Measurements from ENCODE around the gene F13A1.

Gene F13A1

GRCh38 chr6:6239598-6240581, 80.6 kb downstream of the F13A1 start:
- FAIRE-seq = no peak

DNA sequence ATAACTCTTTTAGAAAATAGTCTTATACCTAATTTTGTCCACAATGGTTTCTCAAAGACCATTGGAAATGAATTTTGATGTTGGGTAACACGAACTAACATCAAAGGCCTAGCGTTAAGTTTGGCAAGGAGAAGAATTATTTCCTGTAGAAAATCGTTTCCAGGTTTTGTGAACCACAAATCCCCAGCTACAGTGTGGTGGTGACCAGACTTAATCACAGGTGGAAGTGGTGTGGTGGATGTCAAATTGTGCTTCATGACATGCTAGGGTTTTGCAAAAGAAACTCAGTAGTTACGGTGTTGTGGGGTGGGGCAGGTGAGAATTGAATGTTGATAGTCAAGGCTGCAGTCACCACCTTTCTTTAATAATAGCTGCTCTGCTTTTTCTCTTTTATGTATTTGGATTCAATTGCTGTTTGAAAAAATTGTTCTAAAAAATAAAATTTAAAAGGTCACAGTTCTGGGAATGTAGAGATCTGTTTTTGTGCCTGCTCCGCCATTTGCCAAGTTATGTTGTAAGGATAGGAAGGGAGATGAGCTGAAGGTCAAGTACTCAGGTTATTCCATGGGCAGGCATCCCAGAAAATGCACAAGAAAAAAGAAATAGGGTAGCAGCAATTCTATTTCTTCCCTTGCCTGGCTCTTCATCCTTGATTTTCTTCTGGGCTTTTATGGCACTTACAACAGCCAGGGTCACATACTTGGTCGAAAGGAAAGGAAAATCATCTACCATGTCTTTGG, 83.6 kb downstream of the F13A1 start:
- no peak for FAIRE-seq

DNA sequence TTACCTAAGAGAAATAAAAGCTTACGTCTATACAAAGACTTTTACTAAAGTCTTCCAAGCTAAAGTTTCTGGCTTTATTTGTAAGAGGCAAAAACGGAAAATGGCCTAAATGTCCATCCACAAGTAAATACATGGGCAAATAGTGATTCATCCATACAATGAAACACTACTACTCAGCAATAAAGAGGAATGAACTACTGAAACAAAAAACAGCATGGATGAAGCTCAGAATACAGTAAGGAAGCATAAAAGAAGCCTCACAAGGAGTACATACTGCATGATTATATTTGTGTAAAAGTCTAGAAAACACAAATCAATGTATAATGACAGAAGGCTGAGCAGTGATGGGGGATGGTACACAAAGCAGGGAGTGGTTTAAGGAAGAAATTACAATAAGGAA, 84.7 kb downstream of the F13A1 start:
- no peak for FAIRE-seq

DNA sequence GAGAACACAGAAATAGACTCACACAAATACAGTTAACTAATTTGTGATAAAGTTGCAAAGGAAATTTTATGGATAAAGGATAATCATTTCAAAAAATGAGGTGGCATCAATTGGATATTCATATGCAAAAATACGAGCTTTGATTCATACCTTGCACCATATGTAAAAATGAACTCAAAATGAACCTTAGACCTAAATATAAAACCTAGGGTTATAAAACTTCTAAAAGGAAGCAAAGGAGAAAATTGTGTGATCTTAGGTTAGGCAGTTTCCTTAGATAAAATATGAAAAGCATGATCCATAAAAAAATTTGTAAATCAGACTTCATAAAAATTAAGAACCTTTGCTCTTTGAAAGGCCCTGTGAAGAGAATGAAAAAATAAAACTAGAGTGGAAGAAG, 85.5 kb downstream of the F13A1 start:
- FAIRE-seq = no peak

DNA sequence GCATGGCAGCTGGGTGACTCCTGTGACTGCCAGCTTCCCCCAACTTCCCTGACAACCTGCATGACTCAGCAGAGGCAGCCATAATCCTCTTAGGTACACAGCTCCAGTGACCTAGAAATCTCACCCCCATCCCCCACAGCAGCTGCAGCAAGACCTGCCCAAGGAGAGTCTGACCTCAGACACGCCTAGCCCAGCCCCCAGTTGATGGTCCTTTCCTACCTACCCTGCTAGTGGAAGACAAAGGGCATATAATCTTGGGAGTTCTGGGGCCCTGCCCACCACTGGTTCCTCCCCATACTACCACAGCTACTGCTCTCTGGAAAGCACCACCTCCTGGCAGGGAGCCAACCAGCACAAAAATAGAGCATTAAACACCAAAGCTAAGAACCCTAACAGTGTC, 90.2 kb downstream of the F13A1 start:
- no peak for FAIRE-seq

DNA sequence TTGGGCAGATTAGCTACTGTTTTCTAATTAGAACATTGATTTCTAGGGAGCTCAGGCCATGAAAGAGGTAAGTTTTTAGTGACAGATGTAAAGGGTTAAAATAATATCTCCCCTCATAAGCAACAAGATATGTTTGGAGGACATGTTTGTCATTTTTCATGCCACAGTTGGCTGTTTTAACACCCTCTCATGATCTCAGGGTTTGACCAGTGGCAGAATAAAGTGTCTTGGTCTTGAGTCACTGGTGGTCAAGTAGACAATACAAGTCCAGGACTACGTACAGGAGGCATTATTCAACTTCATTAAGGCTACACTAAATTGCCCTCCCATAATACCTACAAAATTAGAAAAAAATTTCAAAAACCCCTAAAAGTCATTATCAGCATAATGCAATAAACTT, 92.6 kb downstream of the F13A1 start:
- FAIRE-seq = no peak

DNA sequence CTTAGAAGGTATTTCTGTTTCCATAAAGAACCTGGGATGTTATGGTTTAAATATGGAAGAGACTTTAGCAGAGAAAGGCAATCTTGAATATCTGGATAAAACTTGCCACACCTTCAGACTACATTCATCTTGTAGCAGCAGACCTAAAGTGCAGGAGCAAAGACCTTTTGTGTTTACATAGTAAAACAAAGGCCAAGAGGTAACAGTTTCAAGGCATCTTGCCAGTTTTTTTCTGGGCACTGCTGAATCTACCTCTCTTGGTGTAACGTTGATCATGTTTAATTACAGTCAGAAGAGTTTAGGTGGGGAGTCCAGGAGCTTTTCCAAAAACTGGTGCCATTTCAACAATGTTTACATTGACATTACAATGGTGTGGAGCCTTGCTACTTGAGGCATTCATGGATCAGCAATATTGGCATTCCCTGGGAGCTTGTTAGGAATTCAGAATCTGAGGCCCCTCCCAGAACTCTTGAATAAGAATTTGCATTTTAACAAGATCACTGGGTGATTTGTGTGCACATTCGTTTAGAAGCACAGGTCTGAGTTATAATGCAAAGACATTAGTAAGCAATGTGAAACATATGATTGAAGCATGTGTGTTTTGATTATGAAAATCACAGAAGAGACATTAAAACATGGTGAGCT, 94.5 kb downstream of the F13A1 start:
- no peak for FAIRE-seq

DNA sequence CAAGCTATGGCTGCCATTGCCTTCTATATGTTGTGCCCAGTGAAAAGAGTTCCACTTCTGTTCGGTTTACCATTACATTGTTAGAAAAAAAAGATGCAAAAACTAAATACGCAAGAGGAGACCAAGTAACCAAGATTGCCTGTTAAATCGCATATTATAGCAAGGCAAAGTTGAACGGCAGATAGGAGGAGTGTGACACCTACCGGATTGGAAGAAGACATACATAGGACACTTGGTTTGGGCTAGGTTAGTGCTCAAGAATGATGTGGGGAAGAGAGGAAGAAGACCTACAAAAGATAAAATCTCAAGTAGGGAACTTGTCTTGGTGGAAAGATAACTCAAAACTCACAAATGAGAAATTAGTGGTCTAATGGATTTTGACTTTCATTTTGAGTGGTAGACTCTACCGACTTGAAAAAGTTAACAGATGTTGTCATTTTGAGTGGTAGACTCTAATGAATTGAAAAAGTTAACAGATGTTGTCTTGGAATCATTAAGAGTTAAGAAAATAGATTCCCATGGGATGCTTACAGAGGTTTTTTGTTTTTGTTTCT, 95.5 kb downstream of the F13A1 start:
- FAIRE-seq = no peak

DNA sequence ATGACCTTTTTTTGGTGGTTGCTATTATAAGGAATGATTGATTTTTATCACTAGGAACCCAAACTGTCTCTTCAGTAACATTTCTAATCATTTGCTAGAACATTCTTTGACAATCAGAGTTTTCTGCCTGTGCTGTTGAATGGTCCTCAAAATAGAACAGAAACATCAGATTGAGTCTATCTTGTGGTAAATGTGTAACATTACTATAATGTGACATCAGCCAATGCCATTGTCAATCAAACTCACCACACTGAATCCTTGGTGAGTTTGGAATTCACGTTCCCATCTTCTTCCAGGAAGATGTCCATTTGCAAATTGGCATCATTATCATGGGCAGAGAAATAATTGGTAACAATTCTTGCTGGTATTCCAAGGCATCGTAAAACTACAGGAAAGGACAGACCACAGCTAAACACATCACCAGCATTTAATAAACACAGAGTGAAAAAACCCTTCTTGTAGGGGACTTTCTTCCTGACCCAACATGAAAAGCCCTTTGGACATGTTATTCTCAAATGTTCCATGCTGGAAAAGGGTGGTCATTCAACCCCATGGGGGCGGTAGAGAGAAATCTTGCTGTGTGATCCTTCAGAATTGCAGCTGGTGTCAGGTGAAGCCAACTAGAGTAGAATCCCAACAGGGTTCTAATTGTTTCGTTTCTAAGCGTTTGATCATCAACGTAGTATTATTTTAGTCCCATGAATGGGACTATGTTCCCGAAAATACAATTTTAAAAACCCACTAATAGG, 98.5 kb downstream of the F13A1 start:
- no peak for FAIRE-seq

DNA sequence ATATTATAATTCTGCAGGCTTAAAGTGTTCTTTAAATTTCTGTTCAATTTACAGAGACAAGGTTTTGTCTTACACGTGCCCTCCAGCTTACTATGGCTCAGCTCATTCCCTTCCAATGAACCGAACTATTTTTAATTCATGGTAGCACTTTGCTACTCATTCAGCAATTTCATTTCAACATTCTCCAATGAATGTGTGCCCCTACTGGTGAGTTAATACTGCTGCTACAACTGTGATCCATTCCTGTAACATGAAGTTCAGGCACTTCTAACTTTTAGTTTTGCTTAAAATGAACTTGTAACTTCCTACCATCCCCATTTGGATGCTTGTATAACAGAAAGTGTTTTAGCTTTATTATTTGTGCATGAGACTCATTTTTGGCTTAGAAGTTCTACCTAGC, 99.7 kb downstream of the F13A1 start:
- no peak for FAIRE-seq

DNA sequence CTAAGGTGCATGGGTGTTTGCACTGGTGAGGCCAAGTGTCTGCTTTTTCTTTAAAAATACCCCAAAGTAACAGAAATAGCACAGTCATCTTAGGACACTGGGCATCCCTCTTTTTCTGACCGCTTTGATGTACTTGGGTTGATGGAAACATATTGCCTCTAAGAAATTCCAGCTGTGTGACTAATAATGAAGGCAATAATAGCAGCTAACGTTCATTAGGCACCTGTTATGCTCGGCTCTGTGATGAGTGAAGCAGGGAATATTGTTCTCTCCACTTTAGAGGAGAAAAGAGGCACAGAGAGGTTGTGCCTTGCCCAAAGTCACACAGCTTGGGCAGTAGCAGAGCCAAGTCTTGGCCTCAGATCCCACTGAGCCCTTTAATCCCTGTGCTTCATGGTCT, 100.7 kb downstream of the F13A1 start:
- no peak for FAIRE-seq

DNA sequence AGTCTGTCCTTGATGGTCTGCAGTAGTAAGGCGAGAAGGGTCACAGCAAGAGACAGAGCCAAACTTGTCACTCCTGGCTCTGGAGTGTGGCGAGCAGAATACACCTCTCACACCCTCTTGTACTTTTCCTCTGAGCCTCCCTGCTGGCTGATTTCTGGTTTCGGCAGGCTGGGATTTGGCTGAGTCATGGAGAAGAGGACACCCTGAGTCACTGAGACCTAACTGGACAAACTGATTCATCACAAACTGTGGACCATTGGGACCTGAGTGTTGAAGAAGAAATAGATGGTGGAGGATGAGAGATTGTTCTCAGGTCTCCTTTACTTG, 101.7 kb downstream of the F13A1 start:
- FAIRE-seq = no peak

GRCh38 chr6:6217855-6218758, 102.4 kb downstream of the F13A1 start:
- no peak for FAIRE-seq

DNA sequence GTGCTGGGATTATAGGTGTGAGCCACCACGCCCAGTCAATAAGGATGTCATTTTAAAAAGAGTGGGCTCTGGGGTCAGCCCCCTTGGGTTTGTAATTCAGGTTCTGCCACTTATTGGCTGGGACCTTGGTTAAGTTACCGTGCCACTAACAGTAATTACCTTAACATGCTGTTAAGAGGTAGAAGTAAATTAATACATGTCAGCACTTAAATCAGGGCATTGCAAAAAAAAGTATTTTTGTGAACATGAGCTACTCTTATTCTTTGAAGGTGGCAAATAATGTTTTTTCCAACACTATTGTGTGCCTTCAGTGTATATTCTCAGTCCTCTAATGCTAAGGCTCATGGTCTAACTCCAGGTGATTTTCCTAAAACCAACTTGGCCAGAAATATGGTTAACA, 109.5 kb downstream of the F13A1 start:
- FAIRE-seq = no peak

GRCh38 chr6:6202886-6203285, 117.6 kb downstream of the F13A1 start:
- FAIRE-seq = no peak

DNA sequence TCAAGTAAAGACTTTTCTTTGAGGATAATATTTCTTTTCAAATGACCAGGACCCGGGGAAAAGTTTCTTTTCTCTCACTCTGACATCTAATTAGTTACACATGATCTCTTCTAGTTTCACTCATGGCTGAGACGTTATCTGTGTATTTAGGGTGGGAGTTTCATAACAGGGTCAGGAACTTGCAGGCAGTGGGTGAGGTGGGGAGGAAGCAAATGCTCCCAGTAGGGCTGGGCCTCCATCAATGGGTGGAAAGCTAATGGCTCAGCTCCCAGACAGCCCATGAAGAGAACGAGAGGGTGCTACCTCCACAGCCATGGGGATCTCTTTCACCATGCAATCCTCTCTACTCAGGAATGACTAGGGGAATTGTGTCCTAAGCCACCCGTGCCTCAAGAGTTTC, 119.3 kb downstream of the F13A1 start:
- no peak for FAIRE-seq

DNA sequence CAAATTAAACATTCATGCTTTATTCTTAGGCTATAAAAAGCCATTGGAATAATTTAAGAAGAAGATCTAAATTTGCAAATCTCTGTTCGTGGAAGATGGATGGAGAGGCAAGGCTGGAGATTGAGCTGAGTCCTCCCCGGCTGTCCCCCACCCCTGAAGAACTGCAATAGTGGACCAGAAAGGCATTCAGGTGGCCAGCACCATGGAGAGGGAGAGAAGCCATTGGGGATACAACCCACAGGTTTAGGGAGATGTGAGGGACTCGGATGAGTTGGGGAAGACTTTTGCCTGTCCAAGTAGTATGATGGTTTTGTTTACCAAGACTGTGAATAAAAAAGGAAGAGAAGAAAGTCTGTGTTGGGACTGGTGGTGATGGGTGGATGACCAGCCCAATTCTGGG, 120.8 kb downstream of the F13A1 start:
- FAIRE-seq = no peak

DNA sequence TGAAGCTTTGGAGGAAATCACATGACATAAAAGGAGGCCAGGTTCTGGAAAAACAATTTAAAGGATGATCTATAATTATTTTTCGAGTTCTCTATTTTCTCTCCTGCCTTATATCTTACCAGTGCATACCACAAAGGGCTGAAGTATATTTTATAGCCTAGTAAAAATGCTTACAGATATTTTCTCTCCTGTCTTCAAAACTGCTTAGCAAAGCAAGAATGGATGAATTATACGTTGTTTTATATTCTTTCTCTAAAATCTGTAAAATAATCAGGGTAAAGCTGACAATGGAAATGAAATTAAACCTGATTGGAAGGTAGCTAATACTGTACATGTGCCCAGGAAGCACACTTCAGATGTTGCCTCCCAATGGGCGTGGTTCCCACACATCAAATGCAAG, 123.7 kb downstream of the F13A1 start:
- no peak for FAIRE-seq

DNA sequence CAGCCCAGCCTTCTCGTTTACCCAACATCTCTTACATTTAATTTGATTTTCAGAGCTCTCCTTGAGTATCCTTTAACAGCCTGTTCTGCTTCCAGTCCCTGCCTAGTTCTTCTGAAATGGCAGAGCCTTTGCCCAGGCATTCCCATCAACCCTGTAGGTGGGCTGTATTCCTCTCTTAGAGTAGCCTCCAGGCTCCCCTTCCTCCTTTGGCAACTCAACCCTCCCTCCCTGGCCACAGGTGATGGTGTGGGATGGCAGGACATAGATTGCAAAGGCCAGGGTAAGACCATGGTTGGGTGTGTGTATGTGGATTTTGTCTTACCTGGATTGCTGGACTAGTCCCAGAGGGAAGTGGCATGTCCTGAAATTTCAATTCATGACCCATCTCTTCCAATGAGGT, 125.4 kb downstream of the F13A1 start:
- FAIRE-seq = no peak

- FAIRE-seq = no peak
These were observed 127.2 kb downstream of the F13A1 start for GRCh38 chr6:6193221-6193745.

GRCh38 chr6:6191909-6192308, 128.6 kb downstream of the F13A1 start:
- FAIRE-seq = no peak

All from islet of Langerhans (tissue), 1 donor.